HUES64 (cell line): Measurements from ENCODE around the gene ENOX2.

Source experiments
- H3K27ac ChIP-seq: 2 replicates; pipeline ENCODE4 v1.7.0; 2013; ENCODE audit warnings: low read depth, low read length, inconsistent platforms
- H3K27me3 ChIP-seq: 2 replicates; pipeline ENCODE4 v1.6.1; 2013; ENCODE audit warnings: mild to moderate bottlenecking, low read length; ENCODE audit not compliant: insufficient read depth
- H3K36me3 ChIP-seq: 2 replicates; pipeline ENCODE4 v1.6.1; 2013; ENCODE audit warnings: mild to moderate bottlenecking, low read length; ENCODE audit not compliant: insufficient read depth
- H3K4me1 ChIP-seq: 2 replicates; pipeline ENCODE4 v1.6.1; 2013; ENCODE audit warnings: mild to moderate bottlenecking, low read length, moderate library complexity; ENCODE audit not compliant: insufficient read depth
- H3K4me3 ChIP-seq: 2 replicates; pipeline ENCODE4 v1.5.1; 2013; ENCODE audit warnings: mild to moderate bottlenecking, low read length, moderate library complexity
- H3K9ac ChIP-seq: 2 replicates; pipeline ENCODE4 v1.6.1; 2013; ENCODE audit warnings: mild to moderate bottlenecking, low read depth, low read length
- H3K9me3 ChIP-seq: 2 replicates; pipeline ENCODE4 v1.6.1; 2013; ENCODE audit warnings: low read depth, low read length; ENCODE audit not compliant: insufficient read depth
- WGBS: fragments of 150-250, 120-280 bp; methylation state at CpG from one replicate; pipeline ENCODE4 v1.1.7; 2013; ENCODE audit warnings: missing lambda C conversion rate; 5-methylcytosine and 5-hydroxymethylcytosine counted together

The ENOX2 gene

GRCh38 chrX:130746709-130747342, 156.2 kb downstream of the ENOX2 start:
- no peak overlapping the region for H3K27ac ChIP-seq
- H3K36me3 ChIP-seq = no peaks in the 10 kb centered on the region
- 100% methylated on average over 1 of the region's 2 CpGs for WGBS
- no peaks in the 10 kb centered on the region for H3K27me3 ChIP-seq
- H3K9me3 ChIP-seq = no peaks in the 10 kb centered on the region
- H3K4me3 ChIP-seq = no peak overlapping the region
- H3K4me1 ChIP-seq = 0 out of 2 replicates have a peak, but pooled peaks cover 11% of the 10 kb centered on the region
- no peak overlapping the region for H3K9ac ChIP-seq

GRCh38 chrX:130746077-130746476, 156.9 kb downstream of the ENOX2 start:
- WGBS = 96% methylated on average over 3 of the region's 3 CpGs
- H3K9me3 ChIP-seq = no peaks in the 10 kb centered on the region
- H3K4me3 ChIP-seq = no peak overlapping the region
- H3K27me3 ChIP-seq = no peaks in the 10 kb centered on the region
- H3K9ac ChIP-seq = no peak overlapping the region
- H3K36me3 ChIP-seq = no peaks in the 10 kb centered on the region
- H3K27ac ChIP-seq = no peak overlapping the region
- peaks cover 11% of the 10 kb centered on the region; the same call in 1 of the 2 replicates for H3K4me1 ChIP-seq

GRCh38 chrX:130741584-130741983, 161.4 kb downstream of the ENOX2 start:
- Histone ChIP-seq H3K9me3 (no peaks in the 10 kb centered on the region), H3K4me1 (peaks cover 16% of the 10 kb centered on the region), H3K9ac (no peak overlapping the region), H3K27me3 (no peaks in the 10 kb centered on the region; the same call in none of the 2 replicates), H3K36me3 (no peaks in the 10 kb centered on the region), H3K4me3 (no peak overlapping the region), H3K27ac (no peak overlapping the region)
- 66% methylated on average over 2 of the region's 4 CpGs for WGBS

GRCh38 chrX:130741151-130741550, 161.9 kb downstream of the ENOX2 start:
- Histone ChIP-seq H3K9ac (no peak overlapping the region), H3K4me1 (peaks cover 16% of the 10 kb centered on the region), H3K27ac (no peak overlapping the region), H3K27me3 (no peaks in the 10 kb centered on the region; the same call in none of the 2 replicates), H3K9me3 (no peaks in the 10 kb centered on the region), H3K36me3 (no peaks in the 10 kb centered on the region), H3K4me3 (no peak overlapping the region)
- WGBS = 100% methylated on average over 1 of the region's 3 CpGs

- Histone ChIP-seq H3K27ac (no peak overlapping the region), H3K9me3 (no peaks in the 10 kb centered on the region), H3K27me3 (no peaks in the 10 kb centered on the region; the same call in none of the 2 replicates), H3K4me3 (no peak overlapping the region), H3K4me1 (peaks cover 29% of the 10 kb centered on the region), H3K9ac (no peak overlapping the region), H3K36me3 (no peaks in the 10 kb centered on the region)
- WGBS = 68% methylated on average over 5 of the region's 5 CpGs
These were observed 164.3 kb downstream of the ENOX2 start for GRCh38 chrX:130738638-130739195.

GRCh38 chrX:130734713-130735112, 168.3 kb downstream of the ENOX2 start:
- Histone ChIP-seq H3K9me3 (no peaks in the 10 kb centered on the region), H3K9ac (no peak overlapping the region), H3K4me3 (no peak overlapping the region), H3K4me1 (peaks cover 29% of the 10 kb centered on the region), H3K27ac (no peak overlapping the region), H3K27me3 (no peaks in the 10 kb centered on the region; the same call in none of the 2 replicates), H3K36me3 (no peaks in the 10 kb centered on the region)

GRCh38 chrX:130728208-130728607, 174.8 kb downstream of the ENOX2 start:
- Histone ChIP-seq H3K27ac (no peak overlapping the region), H3K9ac (no peak overlapping the region), H3K27me3 (no peaks in the 10 kb centered on the region), H3K36me3 (peaks cover 4% of the 10 kb centered on the region; the same call in 1 of the 2 replicates), H3K4me1 (no peaks in the 10 kb centered on the region), H3K9me3 (0 out of 2 replicates have a peak, but pooled peaks cover 6% of the 10 kb centered on the region), H3K4me3 (no peak overlapping the region)

- Histone ChIP-seq H3K27ac (no peak overlapping the region), H3K4me1 (no peaks in the 10 kb centered on the region), H3K9me3 (0 out of 2 replicates have a peak, but pooled peaks cover 6% of the 10 kb centered on the region), H3K4me3 (no peak overlapping the region), H3K9ac (no peak overlapping the region), H3K36me3 (peaks cover 4% of the 10 kb centered on the region; the same call in 1 of the 2 replicates), H3K27me3 (no peaks in the 10 kb centered on the region)
- 85% methylated on average over 3 of the region's 3 CpGs for WGBS
These were observed 176.3 kb downstream of the ENOX2 start for GRCh38 chrX:130726661-130727060.

GRCh38 chrX:130725519-130725918, 177.5 kb downstream of the ENOX2 start:
- Histone ChIP-seq H3K9ac (no peak overlapping the region), H3K36me3 (peaks cover 4% of the 10 kb centered on the region; the same call in 1 of the 2 replicates), H3K4me1 (no peaks in the 10 kb centered on the region), H3K4me3 (no peak overlapping the region), H3K9me3 (0 out of 2 replicates have a peak, but pooled peaks cover 6% of the 10 kb centered on the region), H3K27ac (no peak overlapping the region), H3K27me3 (no peaks in the 10 kb centered on the region)
- 93% methylated on average over 1 of the region's 1 CpG for WGBS

- no peaks in the 10 kb centered on the region for H3K27me3 ChIP-seq
These were observed 183.6 kb downstream of the ENOX2 start for GRCh38 chrX:130719413-130719812.

GRCh38 chrX:130718137-130718536, 184.9 kb downstream of the ENOX2 start:
- Histone ChIP-seq H3K27me3 (no peaks in the 10 kb centered on the region), H3K4me3 (no peak overlapping the region), H3K27ac (no peak overlapping the region), H3K9ac (no peak overlapping the region), H3K36me3 (no peaks in the 10 kb centered on the region), H3K9me3 (no peaks in the 10 kb centered on the region), H3K4me1 (peaks cover 18% of the 10 kb centered on the region)
- 42% methylated on average over 4 of the region's 4 CpGs for WGBS

More at GRCh38 chrX:130719413-130719812, 183.6 kb downstream of the ENOX2 start:
- no peaks in the 10 kb centered on the region for H3K36me3 ChIP-seq
- H3K9ac ChIP-seq = no peak overlapping the region
- H3K9me3 ChIP-seq = no peaks in the 10 kb centered on the region
- H3K4me3 ChIP-seq = no peak overlapping the region
- H3K27ac ChIP-seq = no peak overlapping the region
- H3K4me1 ChIP-seq = peaks cover 14% of the 10 kb centered on the region
- 69% methylated on average over 6 of the region's 6 CpGs for WGBS
